Stimulated activated CD8-positive, alpha-beta memory T cell treated with anti-CD3 and anti-CD28 coated beads, Interleukin-15, amount 100 ng/mL, for 1 hour (primary cell): ENCODE results near the gene LYPD4.

Source experiments
- DNase-seq: peaks from one replicate; pipeline ENCODE4 v3.0.0-alpha.2; 2020; ENCODE audit warnings: low read depth

The LYPD4 gene

DNA sequence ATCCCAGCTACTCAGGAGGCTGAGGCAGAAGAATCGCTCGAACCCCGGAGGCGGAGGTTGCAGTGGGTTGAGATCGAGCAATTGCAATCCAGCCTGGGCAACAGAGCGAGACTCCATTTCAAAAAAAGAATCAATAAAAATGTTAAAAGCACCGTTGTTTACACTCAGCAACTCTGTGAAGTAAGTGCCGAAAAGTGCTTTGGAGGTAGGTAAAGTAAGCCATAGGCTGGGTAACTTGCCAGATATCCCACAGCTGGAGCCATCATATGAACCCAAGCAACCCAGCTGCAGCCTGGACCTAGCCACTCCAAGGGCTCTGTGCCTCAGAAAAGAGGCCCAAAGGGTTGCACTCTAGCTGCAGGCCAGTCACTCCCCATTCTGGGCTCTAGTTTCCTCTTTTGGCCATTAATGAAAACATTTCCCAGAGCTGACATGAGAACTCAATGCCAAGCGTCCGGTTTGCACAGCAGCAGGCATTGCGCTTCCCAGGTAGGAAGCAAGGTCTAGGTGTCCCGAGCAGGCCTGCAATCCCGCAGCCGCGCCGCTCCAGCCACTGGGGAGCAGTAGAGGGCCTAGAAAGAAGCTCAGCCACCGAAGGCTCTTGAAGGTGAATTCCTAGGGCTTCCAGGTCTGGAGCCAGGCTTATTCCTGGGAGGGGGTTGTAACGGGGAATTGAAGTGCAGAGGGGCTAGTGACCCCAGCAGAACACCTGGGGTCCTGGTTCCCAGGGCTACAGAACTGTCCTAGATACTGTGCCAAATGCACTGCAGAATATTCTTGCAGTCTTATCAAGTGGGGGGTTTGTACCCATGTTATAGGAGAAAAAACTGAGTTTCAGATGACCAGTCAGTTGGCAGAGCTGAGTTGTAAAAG, 28.5 kb upstream of the LYPD4 start:
- peak; percentile 44 for DNase-seq

DNA sequence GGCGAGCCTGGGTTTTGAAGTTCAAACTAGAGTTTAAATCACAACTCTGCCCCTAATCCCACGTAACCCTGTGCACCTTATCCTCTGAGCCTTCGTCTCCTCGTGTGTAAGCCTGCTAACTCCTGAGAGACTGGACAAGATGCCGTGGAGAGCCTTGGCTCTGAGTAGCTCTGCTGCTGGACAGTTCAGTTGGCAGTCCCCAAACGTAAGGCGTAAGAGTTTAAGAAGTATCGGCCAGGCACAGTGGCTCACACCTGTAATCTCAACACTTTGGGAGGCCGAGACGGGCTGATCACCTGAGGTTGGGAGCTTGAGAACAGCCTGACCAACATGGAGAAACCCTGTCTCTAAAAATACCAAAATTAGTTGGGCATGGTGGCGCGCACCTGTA, 27.9 kb upstream of the LYPD4 start:
- no peak for DNase-seq

DNA sequence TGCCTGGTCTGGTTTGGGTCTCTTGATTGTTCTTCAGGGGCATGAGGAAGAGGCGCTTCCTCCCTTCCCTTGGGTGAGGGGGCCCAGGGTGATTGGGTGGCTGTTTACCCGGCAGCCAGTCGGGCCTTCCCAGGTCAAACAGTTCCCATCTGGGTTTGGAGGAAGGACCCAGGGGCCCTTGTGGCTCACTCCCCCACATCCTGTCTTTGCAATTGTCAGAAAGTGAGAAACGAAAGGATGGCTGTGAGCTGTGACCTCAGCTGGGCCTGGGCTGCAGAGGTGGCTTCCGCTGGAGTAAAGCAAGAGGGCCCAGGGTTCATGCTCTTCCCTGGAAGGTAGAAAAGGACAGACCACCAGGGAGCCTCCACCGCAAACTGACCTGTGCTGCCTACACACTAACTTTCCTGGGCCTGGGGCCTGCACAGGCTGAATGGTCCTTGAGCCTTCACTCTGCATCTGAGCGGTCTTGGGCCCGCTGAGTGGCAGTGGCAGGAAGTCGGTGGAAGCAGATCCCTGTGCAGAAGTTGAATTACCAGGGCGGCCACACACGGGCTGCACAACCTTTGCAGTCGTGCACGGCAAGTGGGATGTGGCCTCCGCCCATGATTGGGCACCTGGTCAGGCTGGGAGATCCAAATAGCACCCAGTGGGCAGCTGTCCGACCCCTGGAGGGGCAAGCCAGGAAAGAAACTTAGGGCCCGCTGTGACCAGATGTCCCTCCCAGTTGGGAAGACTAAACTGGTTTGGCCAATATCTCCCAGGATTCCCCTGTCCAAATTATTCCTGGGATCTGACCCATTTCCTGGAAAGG, 27.3 kb upstream of the LYPD4 start:
- DNase-seq = no peak

GRCh38 chr19:41870401-41870873, 26.0 kb upstream of the LYPD4 start:
- DNase-seq = no peak

- no peak for DNase-seq
These were observed 25.0 kb upstream of the LYPD4 start for GRCh38 chr19:41869374-41869955.

DNA sequence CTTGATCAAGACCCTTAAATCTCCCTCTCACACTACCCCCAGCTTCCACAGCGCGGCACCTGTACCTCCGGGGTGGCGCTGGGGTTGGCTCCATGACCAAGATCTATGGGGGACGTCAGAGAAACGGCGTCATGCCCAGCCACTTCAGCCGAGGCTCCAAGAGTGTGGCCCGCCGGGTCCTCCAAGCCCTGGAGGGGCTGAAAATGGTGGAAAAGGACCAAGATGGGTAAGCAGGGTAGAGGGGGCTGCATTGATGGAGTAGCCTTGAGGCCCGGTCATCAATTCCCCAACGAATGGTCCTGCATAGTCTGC, 24.5 kb upstream of the LYPD4 start:
- DNase-seq = no peak

DNA sequence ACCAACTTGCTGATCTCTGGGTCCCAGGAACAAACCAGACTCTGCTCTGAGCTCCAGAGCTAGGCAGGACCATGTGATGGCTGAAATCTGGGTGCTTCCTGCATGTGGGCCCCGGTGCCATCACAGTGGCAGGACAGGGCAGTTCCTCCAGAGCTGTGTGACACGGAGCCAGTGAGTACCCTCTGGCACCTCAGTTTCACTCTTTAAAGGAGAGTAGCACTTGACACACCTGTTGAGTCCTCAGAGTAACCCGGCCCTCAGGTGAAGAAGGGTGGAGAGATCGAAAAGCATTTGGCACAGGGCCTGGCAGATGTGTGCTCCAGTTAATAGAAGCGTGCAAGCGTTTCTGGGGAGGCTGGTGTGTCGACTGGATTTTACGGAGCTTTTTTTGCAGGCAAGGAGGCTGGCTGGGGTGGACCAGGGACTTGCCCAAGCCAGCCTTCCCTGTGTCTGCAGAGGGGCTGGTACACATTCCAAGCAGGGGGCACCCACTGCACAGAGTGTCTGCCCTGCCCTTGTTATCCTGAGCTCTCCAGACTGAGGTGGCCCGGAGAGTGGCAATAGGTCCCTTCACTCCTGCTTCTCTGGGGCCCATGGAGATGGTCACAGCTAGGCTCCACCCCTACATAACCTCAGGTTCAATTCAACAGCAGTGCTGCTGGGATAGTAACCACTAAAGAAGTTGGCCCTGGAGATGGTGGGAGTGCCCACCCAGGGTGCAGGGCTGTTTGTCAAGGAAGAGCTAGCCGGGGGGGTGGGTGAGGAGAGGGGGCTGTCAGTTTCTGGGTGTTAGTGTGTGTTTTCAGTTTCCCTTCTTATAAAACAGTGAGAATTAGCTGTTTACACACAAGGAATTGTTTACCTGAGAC, 23.9 kb upstream of the LYPD4 start:
- no peak for DNase-seq

GRCh38 chr19:41866284-41866683, 21.8 kb upstream of the LYPD4 start:
- DNase-seq = no peak

DNA sequence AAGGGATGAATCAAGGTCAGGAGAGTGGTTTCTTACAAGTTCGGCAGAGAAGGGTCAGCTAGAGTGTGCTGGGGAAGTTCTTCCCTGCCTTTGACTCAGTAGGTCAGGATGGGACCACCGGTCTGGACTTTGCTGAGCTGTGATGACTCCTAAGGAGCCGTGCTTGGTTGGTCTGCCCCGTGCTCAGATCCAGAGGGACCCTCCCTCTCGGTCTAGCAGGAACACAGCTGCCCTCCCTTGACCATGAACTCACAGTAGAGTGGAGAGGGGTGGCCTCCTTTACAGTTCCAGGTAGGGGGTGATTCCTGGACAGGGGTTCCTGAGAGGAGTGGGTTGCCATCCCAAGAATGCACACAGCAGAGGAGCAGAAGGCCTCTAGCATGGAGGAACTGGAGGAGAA, 19.9 kb upstream of the LYPD4 start:
- DNase-seq = no peak

DNA sequence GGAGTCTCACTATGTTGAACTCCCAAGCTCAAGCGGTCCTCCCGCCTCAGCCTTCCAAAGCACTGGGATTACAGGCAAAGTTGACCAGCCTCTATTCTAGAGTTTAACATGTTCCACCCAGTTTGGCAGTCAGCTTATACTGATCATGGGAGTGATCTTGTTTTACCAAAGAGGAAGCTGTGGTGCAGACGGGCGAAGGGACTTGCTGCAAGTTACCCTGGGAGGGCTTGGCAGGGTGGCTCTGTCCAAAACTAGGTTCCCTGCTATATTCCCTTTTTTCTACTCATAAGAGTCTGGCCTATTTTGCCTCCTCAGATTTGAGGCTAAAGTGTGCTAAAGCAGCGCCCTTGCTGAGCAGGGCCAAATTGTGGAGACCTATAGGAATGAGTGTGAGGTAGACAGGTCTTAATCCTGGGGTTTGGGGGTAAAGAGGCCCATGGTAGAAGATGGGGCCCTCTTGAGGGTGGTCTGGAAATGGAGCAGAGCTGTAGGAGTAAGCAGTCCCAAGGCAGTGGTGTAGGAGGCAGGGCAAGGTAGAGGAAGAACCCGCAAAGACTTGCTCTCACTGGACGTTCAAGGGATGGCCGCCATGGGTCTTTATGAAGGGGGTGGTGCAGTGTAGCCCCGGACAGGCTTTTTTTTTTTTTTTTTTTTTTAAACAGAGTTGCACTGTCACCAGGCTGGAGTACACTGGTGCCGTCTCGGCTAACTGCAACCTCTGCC, 18.9 kb upstream of the LYPD4 start:
- no peak for DNase-seq

- DNase-seq = no peak
These were observed 18.0 kb upstream of the LYPD4 start for GRCh38 chr19:41862445-41862986.

DNA sequence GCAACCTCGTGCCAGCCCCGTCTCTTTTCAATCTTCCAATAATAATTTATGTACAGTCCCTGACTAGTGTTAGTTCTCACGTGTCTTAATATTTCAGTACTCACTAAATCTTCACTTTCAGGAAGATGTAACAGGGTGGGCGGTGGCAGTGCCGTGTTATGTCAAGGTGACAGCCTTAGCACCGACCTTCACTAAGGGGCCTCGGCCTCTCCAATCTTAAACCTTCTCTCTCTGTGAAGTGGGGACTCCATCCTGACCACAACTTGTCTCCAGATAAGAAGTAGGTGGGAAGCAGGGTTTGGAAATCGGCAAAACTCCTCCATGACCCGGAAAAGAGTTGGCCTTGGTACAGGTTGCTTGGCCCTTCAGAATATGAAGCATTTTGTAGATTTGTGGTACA, 17.4 kb upstream of the LYPD4 start:
- DNase-seq = no peak

- no peak for DNase-seq
These were observed 16.8 kb upstream of the LYPD4 start for GRCh38 chr19:41861116-41861768.

DNA sequence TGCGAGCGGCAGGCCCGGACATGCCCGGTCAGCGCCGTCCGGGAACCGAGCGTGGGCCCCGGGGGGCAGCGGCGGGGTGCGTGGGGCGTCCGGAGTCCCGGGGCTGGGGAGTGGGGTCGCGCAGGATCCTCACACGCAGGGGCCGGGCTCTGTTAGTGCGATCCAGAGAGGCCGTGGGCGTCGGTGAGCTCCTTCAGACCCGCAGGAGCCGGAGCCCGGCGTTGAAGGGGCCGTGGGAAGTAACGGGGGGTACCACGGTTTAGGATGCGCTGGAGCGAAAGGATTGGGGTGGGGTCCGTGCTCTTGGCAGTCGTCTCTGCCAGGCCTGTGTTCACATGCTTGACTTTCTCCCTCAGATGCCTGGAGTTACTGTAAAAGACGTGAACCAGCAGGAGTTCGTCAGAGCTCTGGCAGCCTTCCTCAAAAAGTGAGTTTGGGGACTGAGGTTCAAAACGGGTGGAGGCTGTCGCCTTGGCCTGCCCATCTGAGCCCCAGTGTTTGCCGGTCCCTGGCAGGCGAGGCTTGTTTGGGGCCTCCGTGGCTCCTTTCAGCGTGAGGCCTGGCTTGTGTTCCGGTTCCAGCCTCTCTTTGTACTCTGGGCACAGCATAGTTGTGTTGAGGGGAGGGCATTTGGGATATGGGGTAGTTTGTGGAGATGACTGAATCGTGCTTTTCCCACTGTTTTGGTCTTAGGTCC, 16.1 kb upstream of the LYPD4 start:
- DNase-seq = no peak

GRCh38 chr19:41859618-41860418, 15.3 kb upstream of the LYPD4 start, which contains the start of gene RPS19:
Gene RPS19 (plus strand): TSS chr19:41860255. CDS start chr19:41860775, 520 bp downstream.
- peak; percentile 98 for DNase-seq

DNA sequence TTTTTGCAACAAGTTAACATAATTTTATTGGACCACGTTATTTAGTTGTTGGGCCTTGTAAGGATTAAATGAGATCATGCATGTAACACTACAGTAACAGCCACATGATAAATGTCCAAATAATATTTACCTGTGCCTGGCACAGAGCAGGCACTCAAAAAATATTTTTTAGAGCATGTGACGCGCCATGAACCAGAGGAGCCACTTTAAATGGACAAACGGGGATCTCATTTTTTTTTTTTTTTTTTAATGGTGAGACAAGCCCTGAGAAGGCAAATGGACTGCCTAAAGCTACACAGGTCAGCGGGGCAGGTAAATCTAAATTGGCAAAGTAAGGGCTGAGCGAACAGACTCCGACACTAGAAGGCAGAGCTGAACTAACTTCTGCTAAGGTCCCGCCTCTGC, 14.7 kb upstream of the LYPD4 start:
- no peak for DNase-seq

DNA sequence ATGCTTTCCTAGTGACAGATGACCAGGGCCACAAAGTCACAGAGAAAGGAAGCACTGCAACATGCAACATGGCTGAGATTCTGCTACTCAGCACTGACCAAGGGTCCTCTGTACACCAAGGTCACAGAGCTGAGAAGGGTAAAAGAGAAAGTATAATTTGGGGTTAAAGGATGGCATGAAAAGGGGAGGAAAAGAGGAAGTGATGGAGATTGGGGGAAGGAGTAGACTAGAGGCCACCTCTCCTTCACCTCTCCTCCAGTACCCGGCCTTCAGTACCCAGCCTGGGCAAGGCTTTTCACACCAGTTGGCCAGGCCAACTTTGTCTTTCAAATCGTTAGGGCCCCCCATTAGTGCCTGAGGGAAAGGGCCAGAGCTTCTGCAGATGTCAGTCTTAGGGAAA, 9.3 kb upstream of the LYPD4 start:
- no peak for DNase-seq

DNA sequence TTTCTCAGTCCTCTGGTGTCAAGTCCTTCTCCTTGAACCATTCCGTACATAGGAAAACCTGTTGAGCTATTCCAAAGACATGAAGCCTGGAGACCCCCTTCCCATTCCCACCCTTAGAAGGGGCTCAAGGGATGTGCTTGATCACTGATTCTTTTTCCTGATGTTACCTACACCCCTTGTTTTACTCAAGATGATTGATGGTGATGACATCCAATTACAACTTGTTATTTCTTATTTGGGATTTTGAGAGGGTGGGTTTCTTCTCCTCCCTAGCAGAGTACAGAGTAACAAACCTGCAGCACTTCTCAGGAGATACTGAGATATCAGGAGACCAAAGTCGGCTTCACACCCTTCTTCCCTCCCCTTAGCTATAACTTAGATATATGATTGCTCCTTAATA, 8.9 kb upstream of the LYPD4 start:
- no peak for DNase-seq

DNA sequence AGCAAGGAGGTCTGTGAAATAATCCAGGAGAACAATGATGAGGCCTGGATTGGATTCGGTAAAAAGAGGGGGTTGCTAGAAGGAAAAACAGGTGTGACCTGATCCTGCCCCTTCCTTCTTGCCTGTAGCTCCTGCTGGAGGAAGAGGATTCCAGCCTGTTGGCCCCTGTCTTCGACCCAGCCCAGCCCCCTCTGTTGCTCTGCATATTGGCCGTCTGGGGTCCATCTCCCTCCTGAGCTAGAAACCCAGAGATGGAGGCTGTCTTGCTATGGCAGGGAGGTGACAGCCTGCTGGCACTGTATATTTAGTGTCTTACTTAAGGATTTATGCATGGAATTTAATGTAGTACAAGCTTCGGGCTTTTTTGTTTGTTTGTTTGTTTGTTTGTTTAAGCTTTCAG, 7.0 kb upstream of the LYPD4 start:
- DNase-seq = no peak
